ENCODE data around the gene CPNE6.
"Not testable (repeated sequence)": the region's sequence is repeated elsewhere in the genome, so short reads cannot be mapped to it uniquely, and the experiment has no call there.

DNA sequence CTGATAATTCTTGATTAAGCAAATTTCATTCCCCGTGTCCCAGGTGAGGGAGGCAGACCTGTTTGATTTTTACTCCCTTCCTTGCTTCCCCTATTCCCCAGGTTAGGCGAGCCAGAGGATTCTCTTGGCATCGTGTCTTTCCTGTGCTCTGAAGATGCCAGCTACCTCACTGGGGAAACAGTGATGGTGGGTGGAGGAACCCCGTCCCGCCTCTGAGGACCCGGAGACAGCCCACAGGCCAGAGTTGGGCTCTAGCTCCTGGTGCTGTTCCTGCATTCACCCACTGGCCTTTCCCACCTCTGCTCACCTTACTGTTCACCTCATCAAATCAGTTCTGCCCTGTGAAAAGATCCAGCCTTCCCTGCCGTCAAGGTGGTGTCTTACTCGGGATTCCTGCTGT, 20.6 kb upstream of the CPNE6 start:
- TF ChIP-seq, protein P1, sequence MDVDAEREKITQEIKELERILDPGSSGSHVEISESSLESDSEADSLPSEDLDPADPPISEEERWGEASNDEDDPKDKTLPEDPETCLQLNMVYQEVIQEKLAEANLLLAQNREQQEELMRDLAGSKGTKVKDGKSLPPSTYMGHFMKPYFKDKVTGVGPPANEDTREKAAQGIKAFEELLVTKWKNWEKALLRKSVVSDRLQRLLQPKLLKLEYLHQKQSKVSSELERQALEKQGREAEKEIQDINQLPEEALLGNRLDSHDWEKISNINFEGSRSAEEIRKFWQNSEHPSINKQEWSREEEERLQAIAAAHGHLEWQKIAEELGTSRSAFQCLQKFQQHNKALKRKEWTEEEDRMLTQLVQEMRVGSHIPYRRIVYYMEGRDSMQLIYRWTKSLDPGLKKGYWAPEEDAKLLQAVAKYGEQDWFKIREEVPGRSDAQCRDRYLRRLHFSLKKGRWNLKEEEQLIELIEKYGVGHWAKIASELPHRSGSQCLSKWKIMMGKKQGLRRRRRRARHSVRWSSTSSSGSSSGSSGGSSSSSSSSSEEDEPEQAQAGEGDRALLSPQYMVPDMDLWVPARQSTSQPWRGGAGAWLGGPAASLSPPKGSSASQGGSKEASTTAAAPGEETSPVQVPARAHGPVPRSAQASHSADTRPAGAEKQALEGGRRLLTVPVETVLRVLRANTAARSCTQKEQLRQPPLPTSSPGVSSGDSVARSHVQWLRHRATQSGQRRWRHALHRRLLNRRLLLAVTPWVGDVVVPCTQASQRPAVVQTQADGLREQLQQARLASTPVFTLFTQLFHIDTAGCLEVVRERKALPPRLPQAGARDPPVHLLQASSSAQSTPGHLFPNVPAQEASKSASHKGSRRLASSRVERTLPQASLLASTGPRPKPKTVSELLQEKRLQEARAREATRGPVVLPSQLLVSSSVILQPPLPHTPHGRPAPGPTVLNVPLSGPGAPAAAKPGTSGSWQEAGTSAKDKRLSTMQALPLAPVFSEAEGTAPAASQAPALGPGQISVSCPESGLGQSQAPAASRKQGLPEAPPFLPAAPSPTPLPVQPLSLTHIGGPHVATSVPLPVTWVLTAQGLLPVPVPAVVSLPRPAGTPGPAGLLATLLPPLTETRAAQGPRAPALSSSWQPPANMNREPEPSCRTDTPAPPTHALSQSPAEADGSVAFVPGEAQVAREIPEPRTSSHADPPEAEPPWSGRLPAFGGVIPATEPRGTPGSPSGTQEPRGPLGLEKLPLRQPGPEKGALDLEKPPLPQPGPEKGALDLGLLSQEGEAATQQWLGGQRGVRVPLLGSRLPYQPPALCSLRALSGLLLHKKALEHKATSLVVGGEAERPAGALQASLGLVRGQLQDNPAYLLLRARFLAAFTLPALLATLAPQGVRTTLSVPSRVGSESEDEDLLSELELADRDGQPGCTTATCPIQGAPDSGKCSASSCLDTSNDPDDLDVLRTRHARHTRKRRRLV (CRISPR knock-in tag; IDR thresholded peaks at IDR 0.05), result not testable (repeated sequence)
- TF ChIP-seq, protein P2, sequence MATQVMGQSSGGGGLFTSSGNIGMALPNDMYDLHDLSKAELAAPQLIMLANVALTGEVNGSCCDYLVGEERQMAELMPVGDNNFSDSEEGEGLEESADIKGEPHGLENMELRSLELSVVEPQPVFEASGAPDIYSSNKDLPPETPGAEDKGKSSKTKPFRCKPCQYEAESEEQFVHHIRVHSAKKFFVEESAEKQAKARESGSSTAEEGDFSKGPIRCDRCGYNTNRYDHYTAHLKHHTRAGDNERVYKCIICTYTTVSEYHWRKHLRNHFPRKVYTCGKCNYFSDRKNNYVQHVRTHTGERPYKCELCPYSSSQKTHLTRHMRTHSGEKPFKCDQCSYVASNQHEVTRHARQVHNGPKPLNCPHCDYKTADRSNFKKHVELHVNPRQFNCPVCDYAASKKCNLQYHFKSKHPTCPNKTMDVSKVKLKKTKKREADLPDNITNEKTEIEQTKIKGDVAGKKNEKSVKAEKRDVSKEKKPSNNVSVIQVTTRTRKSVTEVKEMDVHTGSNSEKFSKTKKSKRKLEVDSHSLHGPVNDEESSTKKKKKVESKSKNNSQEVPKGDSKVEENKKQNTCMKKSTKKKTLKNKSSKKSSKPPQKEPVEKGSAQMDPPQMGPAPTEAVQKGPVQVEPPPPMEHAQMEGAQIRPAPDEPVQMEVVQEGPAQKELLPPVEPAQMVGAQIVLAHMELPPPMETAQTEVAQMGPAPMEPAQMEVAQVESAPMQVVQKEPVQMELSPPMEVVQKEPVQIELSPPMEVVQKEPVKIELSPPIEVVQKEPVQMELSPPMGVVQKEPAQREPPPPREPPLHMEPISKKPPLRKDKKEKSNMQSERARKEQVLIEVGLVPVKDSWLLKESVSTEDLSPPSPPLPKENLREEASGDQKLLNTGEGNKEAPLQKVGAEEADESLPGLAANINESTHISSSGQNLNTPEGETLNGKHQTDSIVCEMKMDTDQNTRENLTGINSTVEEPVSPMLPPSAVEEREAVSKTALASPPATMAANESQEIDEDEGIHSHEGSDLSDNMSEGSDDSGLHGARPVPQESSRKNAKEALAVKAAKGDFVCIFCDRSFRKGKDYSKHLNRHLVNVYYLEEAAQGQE (IDR thresholded peaks at IDR 0.05; ENCODE audit: borderline replicate concordance in 1 of 2, low read depth in 1 of 2, low read length in 2 of 2), result not testable (repeated sequence)

Measured in HepG2 (cell line).